ENCODE measurements around the gene EPHA2. TPM values are rescaled to one million over a fixed set of nuclear protein-coding genes. Genes with fewer than 3 reads are reported as not detected.

Gene EPHA2
- total and polyA plus RNA-seq, 12 donors: 0.83 to 49.5 (median 14.8) TPM

GRCh38 chr1:16153096-16153998 is 2.5 kb downstream of the EPHA2 start:
- peak overlapping the region in 2 of 4 donors; percentile 46 to 73 for H3K4me3 ChIP-seq
- H3K27me3 ChIP-seq: no peaks in the 10 kb centered on the region
- 61 to 67% (median 64%) methylated on average over 9 to 13 of the region's 13 CpGs for WGBS, 4 donors
- TF ChIP-seq CTCF (IDR thresholded peaks at IDR 0.05) (no peak), POLR2A (IDR thresholded peaks at IDR 0.05) (no peak)
- H3K4me1 ChIP-seq (replicated peaks in 1 of 2): peaks cover 34 to 43% of the 10 kb centered on the region in 2 donors
- no peak for DNase-seq
- no peaks in the 10 kb centered on the region for H3K9me3 ChIP-seq (replicated peaks in 1 of 3)
- intact Hi-C loops (cut with DNase I): no loop called here
- peak overlapping the region; percentile 18 to 93 (median 50) for H3K27ac ChIP-seq
- peaks cover 0 to 22% of the 10 kb centered on the region in 2 donors for H3K36me3 ChIP-seq (replicated peaks in 1 of 2)

GRCh38 chr1:16152481-16153087 is 3.3 kb downstream of the EPHA2 start:
- Histone ChIP-seq H3K4me3 (peak overlapping the region in 1 of 4 donors; percentile 73), H3K9me3 (replicated peaks in 1 of 3) (no peaks in the 10 kb centered on the region), H3K27ac (peak overlapping the region in 4 of 5 donors; percentile 25 to 93 (median 58)), H3K36me3 (replicated peaks in 1 of 2) (peaks cover 0 to 29% of the 10 kb centered on the region in 2 donors), H3K4me1 (replicated peaks in 1 of 2) (peaks cover 36 to 49% of the 10 kb centered on the region in 2 donors), H3K27me3 (no peaks in the 10 kb centered on the region)
- TF ChIP-seq CTCF (IDR thresholded peaks at IDR 0.05) (no peak), POLR2A (IDR thresholded peaks at IDR 0.05) (peak in 1 of 2 donors; percentile 13)
- 62 to 84% (median 75%) methylated on average over 5 to 16 of the region's 16 CpGs for WGBS, 4 donors
- DNase-seq: peak in 1 of 7 donors; percentile 29
- intact Hi-C loops (cut with DNase I): no loop called here

- Histone ChIP-seq H3K36me3 (replicated peaks in 1 of 2) (peaks cover 0 to 33% of the 10 kb centered on the region in 2 donors), H3K27me3 (no peaks in the 10 kb centered on the region), H3K27ac (peak overlapping the region in 4 of 5 donors; percentile 25 to 93 (median 58)), H3K9me3 (replicated peaks in 1 of 3) (no peaks in the 10 kb centered on the region), H3K4me3 (peak overlapping the region in 1 of 4 donors; percentile 73), H3K4me1 (replicated peaks in 1 of 2) (peaks cover 41 to 55% of the 10 kb centered on the region in 2 donors)
- intact Hi-C loops (cut with DNase I): no loop called here
- WGBS, 4 donors: 63 to 100% (median 91%) methylated on average over 1 to 4 of the region's 4 CpGs
- no peak for DNase-seq
- no peak for TF ChIP-seq CTCF (IDR thresholded peaks at IDR 0.05)
- TF ChIP-seq POLR2A (IDR thresholded peaks at IDR 0.05): no peak
Observed at GRCh38 chr1:16151995-16152384, 3.9 kb downstream of the EPHA2 start.

Measured in adrenal gland (tissue), 12 donors.